Omental fat pad (tissue), 4 donors: ENCODE data around the gene ANO3. TPM values are rescaled to one million over a fixed set of nuclear protein-coding genes. Genes with fewer than 3 reads are reported as not detected.

Experiments used
- ATAC-seq: fragments of 150-250 bp; one replicate; pipeline ENCODE4 v1.9.1; 2016; ENCODE audit warnings: mild to moderate bottlenecking, moderate library complexity; ENCODE audit not compliant: low FRiP score
- DNase-seq: peaks from one replicate; pipeline ENCODE4 v3.0.0-alpha.2; 2019; ENCODE audit warnings: low spot score
- CTCF ChIP-seq, 3 donors: fragments of 450-650 bp; IDR thresholded peaks; one replicate each; pipeline ENCODE4 v1.5.1; 2016 to 2017; ENCODE audit warnings: antibody characterized with exemption in 3 of 3, mild to moderate bottlenecking in 3 of 3, moderate library complexity in 2 of 3
- total RNA-seq, 4 donors: library from RNA; depleted of rRNA; stranded (reverse); fragments of >200 nt; gene quantifications; one replicate each; pipeline ENCODE4 v1.1.0, GENCODE V29; 2016

ANO3 gene
- total RNA-seq, 4 donors from 2014 or later = 0.56 to 4.1 (median 1.6) TPM

GRCh38 chr11:26676641-26677040 lies 344.7 kb downstream of the ANO3 start:
- no peak for ATAC-seq

GRCh38 chr11:26677566-26677965 lies 345.6 kb downstream of the ANO3 start:
- ATAC-seq (no peak), DNase-seq (no peak)
- no peak for TF ChIP-seq CTCF (IDR thresholded peaks at IDR 0.05)

More at GRCh38 chr11:26676641-26677040, 344.7 kb downstream of the ANO3 start:
- no peak for TF ChIP-seq CTCF (IDR thresholded peaks at IDR 0.05)
- DNase-seq = no peak

- ATAC-seq (no peak), DNase-seq (no peak)
- no peak for TF ChIP-seq CTCF (IDR thresholded peaks at IDR 0.05)
Measured at GRCh38 chr11:26687351-26687750, 355.4 kb downstream of the ANO3 start.

- DNase-seq (no peak), ATAC-seq (no peak)
- no peak for TF ChIP-seq CTCF (IDR thresholded peaks at IDR 0.05)
Measured at GRCh38 chr11:26688701-26689100, 356.8 kb downstream of the ANO3 start.

- no peak for TF ChIP-seq CTCF (IDR thresholded peaks at IDR 0.05)
- no peak for DNase-seq
- no peak for ATAC-seq
Measured at GRCh38 chr11:26696330-26696729, 364.4 kb downstream of the ANO3 start.

GRCh38 chr11:26698224-26698623 lies 366.3 kb downstream of the ANO3 start:
- no peak for DNase-seq
- no peak for TF ChIP-seq CTCF (IDR thresholded peaks at IDR 0.05)
- ATAC-seq = no peak

- DNase-seq = no peak
- no peak for ATAC-seq
- TF ChIP-seq CTCF (IDR thresholded peaks at IDR 0.05) = no peak
Measured at GRCh38 chr11:26700574-26701235, 368.8 kb downstream of the ANO3 start.
